Mesothelial cell of epicardium (in vitro differentiated cells): ENCODE results near the gene PGGHG. TPM values are rescaled to one million over a fixed set of nuclear protein-coding genes. Genes with fewer than 3 reads are reported as not detected.

Experiments
- DNase-seq, 2 experiments: peaks; one replicate each; pipeline ENCODE4 v3.0.0; 2021; ENCODE audit warnings: low spot score in 2 of 2; ENCODE audit not compliant: unreplicated experiment in 2 of 2
- H3K27ac Mint-ChIP-seq: 2 replicates; pipeline ENCODE4 v1.8.0; 2021; ENCODE audit warnings: mixed read lengths
- H3K27me3 Mint-ChIP-seq: 2 replicates; pipeline ENCODE4 v1.8.0; 2021; ENCODE audit warnings: low read depth, mixed read lengths
- H3K36me3 Mint-ChIP-seq: 2 replicates; pipeline ENCODE4 v1.8.0; 2021; ENCODE audit warnings: mixed read lengths
- H3K4me1 Mint-ChIP-seq: 2 replicates; pipeline ENCODE4 v1.8.0; 2021; ENCODE audit warnings: mixed read lengths
- H3K4me3 Mint-ChIP-seq: 2 replicates; pipeline ENCODE4 v1.8.0; 2021; ENCODE audit warnings: mild to moderate bottlenecking, moderate library complexity, mixed read lengths
- H3K9me3 Mint-ChIP-seq: 2 replicates; pipeline ENCODE4 v1.8.0; 2021; ENCODE audit warnings: mixed read lengths
- total RNA-seq: library from RNA; stranded (reverse); gene quantifications from 3 replicates; pipeline ENCODE4 v1.2.1, GENCODE V29; 2021
- TF ChIP-seq, protein P1 (sequence below): fragments of 200-600 bp; sonication (generic); IDR thresholded peaks from one replicate; pipeline ENCODE4 v1.5.0; 2021; ENCODE audit warnings: antibody characterized with exemption; ENCODE audit not compliant: unreplicated experiment

The PGGHG gene
- total RNA-seq, 1 donor from 2014 or later: 103 TPM

DNA sequence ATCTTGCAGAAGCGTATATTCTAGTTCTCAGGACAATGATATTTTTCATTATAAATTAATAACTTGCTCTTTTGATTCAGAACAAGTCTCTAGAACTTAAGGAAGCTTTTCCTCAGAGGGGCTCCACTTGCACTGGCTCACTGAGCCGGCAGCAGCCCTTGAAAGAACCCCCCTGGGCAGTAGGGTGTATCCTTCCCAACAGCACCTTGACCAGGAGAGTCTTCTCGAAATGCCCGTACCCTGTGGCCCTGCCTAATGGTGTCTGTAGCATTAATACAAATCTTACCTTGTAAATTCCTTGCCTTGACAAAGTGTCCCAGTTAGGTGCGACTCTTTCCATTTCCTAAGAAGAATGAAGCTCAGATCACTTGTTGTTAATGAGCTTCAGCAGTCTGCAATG, 38.7 kb upstream of the PGGHG start:
- Mint-ChIP-seq H3K27me3 (no peaks in the 10 kb centered on the region), H3K9me3 (no peaks in the 10 kb centered on the region), H3K4me1 (no peaks in the 10 kb centered on the region), H3K4me3 (no peak overlapping the region), H3K36me3 (peaks cover 46% of the 10 kb centered on the region), H3K27ac (no peak overlapping the region)
- DNase-seq: no peak
- TF ChIP-seq, protein P1, sequence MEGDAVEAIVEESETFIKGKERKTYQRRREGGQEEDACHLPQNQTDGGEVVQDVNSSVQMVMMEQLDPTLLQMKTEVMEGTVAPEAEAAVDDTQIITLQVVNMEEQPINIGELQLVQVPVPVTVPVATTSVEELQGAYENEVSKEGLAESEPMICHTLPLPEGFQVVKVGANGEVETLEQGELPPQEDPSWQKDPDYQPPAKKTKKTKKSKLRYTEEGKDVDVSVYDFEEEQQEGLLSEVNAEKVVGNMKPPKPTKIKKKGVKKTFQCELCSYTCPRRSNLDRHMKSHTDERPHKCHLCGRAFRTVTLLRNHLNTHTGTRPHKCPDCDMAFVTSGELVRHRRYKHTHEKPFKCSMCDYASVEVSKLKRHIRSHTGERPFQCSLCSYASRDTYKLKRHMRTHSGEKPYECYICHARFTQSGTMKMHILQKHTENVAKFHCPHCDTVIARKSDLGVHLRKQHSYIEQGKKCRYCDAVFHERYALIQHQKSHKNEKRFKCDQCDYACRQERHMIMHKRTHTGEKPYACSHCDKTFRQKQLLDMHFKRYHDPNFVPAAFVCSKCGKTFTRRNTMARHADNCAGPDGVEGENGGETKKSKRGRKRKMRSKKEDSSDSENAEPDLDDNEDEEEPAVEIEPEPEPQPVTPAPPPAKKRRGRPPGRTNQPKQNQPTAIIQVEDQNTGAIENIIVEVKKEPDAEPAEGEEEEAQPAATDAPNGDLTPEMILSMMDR: no peak

DNA sequence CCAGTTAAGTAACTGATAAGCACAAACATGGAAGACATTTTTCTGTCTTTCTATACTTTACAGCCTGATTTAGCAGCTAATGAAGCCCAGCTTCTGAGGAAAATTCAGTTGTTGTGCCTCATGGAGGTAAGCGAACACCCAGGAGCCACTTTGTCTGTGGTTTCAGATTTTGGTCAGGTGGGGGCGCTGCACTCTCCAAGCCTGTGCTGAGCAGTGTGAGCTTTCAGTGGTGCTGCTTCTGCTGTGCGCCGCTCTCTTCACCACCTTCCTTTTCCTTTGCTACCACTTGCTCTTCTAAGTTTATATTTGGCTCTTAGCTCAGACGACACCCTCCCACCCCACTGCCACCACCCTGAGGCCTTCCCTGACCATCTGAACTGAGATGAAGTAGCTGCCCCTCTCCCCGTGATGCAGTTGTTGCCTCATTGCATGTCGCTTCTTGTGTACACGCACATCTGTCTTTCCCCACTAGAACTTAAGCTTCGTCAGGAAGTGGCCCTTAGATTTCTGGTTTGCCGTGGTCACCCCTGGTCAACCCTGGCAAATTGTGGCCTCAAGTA, 38.1 kb upstream of the PGGHG start:
- TF ChIP-seq, protein P1: peak; percentile 71
- Mint-ChIP-seq H3K4me3 (no peak overlapping the region), H3K9me3 (no peaks in the 10 kb centered on the region), H3K36me3 (peaks cover 43% of the 10 kb centered on the region), H3K27me3 (no peaks in the 10 kb centered on the region), H3K4me1 (no peaks in the 10 kb centered on the region), H3K27ac (peak overlapping the region; percentile 64)
- DNase-seq: peak in 1 of 2 experiments; percentile 76

DNA sequence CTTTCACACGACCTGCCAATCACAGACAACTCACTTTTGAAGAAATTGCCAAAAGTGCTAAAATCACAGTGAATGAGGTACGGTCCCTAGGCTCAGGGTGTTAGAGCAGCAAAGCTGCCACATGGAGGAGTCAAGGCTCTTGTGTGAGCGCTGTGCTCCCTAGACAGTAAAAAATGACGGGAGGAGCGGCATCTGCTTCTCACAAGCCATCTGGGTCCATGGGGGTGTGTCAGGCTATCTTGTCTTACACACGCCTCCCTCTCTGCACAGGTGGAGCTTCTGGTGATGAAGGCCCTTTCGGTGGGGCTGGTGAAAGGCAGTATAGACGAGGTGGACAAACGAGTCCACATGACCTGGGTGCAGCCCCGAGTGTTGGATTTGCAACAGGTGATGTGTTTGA, 37.4 kb upstream of the PGGHG start:
- TF ChIP-seq, protein P1: no peak
- no peaks in the 10 kb centered on the region for H3K9me3 Mint-ChIP-seq
- peaks cover 38% of the 10 kb centered on the region for H3K36me3 Mint-ChIP-seq
- H3K27ac Mint-ChIP-seq: no peak overlapping the region
- H3K4me1 Mint-ChIP-seq: no peaks in the 10 kb centered on the region
- no peaks in the 10 kb centered on the region for H3K27me3 Mint-ChIP-seq
- no peak overlapping the region for H3K4me3 Mint-ChIP-seq
- DNase-seq: no peak

DNA sequence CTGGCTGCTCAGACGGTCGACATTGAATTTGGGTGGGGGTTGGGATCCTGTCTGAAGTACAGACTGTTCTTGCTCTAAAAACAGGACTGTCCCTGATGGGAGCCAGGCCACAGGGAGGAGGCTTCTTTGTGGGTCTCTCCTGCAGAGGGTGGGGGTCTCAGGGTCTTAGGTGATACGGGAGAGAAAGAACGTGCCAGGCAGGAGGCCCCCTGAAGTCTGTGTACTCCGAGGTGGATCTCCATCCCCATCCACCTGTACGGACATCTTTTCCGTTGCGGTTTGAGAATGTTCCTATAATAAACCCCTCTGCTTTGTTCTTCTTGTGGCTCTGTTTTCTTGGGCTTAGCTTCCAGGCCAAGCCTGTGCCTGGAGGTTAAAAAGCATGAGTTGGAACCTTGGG, 36.3 kb upstream of the PGGHG start:
- Mint-ChIP-seq H3K4me1 (no peaks in the 10 kb centered on the region), H3K4me3 (no peak overlapping the region), H3K27ac (no peak overlapping the region), H3K27me3 (no peaks in the 10 kb centered on the region), H3K9me3 (no peaks in the 10 kb centered on the region), H3K36me3 (peaks cover 31% of the 10 kb centered on the region)
- no peak for DNase-seq
- TF ChIP-seq, protein P1: no peak

DNA sequence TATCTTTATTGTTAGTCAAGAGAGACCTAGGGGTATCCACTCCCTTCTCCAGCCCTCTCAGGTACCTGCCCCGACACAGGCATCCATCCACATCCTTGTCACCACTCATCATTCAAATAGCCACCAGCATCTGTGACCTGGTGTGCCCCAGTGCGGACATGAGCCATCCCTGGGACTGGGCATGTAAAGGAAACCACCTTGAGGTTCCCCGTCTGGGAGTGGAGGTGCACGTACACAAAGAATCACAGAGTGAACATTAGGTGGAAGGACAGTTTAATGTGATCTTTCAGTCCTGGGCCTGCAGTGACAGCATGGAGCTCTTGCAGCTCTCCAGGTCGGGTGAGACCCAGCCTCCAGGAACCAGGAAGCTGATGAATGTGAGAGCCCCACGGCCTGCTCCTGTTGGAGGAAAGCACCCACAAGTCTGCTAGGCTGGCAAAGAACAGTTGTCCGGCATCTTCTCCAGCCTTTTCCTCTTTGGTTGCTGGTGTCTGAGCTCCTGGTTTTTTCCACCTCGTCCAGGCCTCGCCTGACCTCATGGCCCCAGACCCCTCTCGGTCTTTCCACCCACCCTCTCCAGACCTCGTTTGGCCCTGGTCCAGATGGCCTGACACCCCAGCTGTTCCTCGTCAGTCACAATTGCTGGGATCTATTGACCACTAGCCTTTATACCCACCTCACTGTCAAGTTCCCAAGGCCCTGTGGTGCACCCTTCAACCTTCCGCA, 35.6 kb upstream of the PGGHG start:
- no peak overlapping the region for H3K4me3 Mint-ChIP-seq
- no peaks in the 10 kb centered on the region for H3K9me3 Mint-ChIP-seq
- H3K27ac Mint-ChIP-seq: no peak overlapping the region
- no peak for DNase-seq
- no peaks in the 10 kb centered on the region for H3K27me3 Mint-ChIP-seq
- H3K4me1 Mint-ChIP-seq: no peaks in the 10 kb centered on the region
- TF ChIP-seq, protein P1: no peak
- H3K36me3 Mint-ChIP-seq: peaks cover 26% of the 10 kb centered on the region
